ENCODE measurements around the gene TGM3. TPM values are rescaled to one million over a fixed set of nuclear protein-coding genes. Genes with fewer than 3 reads are reported as not detected.

TGM3 gene
- polyA plus RNA-seq, 3 donors, result not detected

DNA sequence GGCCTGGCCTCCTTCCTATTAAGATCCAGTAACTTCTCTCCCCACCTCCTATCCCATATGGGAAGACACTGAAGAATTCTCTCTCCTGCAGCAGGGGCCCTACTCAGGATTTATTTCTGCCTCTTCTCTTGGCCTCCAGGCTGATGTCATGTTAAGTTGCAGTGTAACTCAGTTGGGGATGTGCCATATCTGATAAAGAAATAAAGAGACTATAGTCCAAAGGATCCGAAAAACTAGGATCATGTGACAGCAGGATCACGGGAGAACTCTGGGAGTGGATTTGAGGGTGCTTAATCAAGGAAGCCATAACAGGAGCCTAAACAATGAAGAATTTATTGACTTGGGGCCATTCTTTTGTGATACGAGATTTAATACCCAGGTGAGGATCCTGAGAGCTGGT, 46.4 kb downstream of the TGM3 start:
- DNase-seq, result no peak
- H3K4me2 ChIP-seq (replicated peaks; ENCODE audit: extremely low read depth, low read length, poor library complexity, severe bottlenecking), result no peak overlapping the region
- H3K36me3 ChIP-seq (replicated peaks in 1 of 2; ENCODE audit: control insufficient read depth in 1 of 2, insufficient read depth in 2 of 2, low read length in 2 of 2), result no peaks in the 10 kb centered on the region
- H3K27me3 Mint-ChIP-seq (ENCODE audit: low read depth in 3 of 3), result peaks cover 5 to 18% (median 12%) of the 10 kb centered on the region in 3 donors
- no peak overlapping the region for H2AFZ ChIP-seq (ENCODE audit: insufficient read depth, low read depth, low read length, poor library complexity, severe bottlenecking)
- no peak overlapping the region for H3K9ac ChIP-seq (ENCODE audit: insufficient read depth, low read length, poor library complexity, severe bottlenecking)
- peaks cover 10 to 13% of the 10 kb centered on the region in 2 donors for H3K4me1 ChIP-seq (ENCODE audit: control insufficient read depth in 1 of 2, insufficient read depth in 2 of 2, low read length in 2 of 2)
- H3K27ac ChIP-seq (ENCODE audit: low read depth in 1 of 2, low read length in 2 of 2), result no peak overlapping the region
- H3K4me3 Mint-ChIP-seq, result no peak overlapping the region
- no peaks in the 10 kb centered on the region for H3K36me3 Mint-ChIP-seq
- H3K79me2 ChIP-seq (ENCODE audit: insufficient read depth, low read length), result no peaks in the 10 kb centered on the region
- WGBS (ENCODE audit: insufficient coverage), result 100% methylated on average over 3 of the region's 3 CpGs
- intact Hi-C loops (cut with micrococcal nuclease), result loop anchor here in 1 of 2 donors (10.0 kb wide), 1 partner anchor 57 kb away; no protein-coding TSS in a partner anchor
- H4K20me1 ChIP-seq (ENCODE audit: insufficient read depth, low read length), result no peaks in the 10 kb centered on the region
- no peak overlapping the region for H3K27ac Mint-ChIP-seq
- H3K4me3 ChIP-seq (replicated peaks in 1 of 3; ENCODE audit: low read depth in 2 of 3, low read length in 3 of 3), result no peak overlapping the region
- peaks cover 0 to 2% (median 1%) of the 10 kb centered on the region in 7 donors for H3K9me3 Mint-ChIP-seq
- TF ChIP-seq CTCF (IDR thresholded peaks at IDR 0.05), result no peak
- H3K4me1 Mint-ChIP-seq, result peaks cover 16% of the 10 kb centered on the region
- H3K27me3 ChIP-seq (ENCODE audit: control insufficient read depth in 2 of 2, insufficient read depth in 2 of 2, low read length in 2 of 2), result no peaks in the 10 kb centered on the region
- no peaks in the 10 kb centered on the region for H3K9me3 ChIP-seq (replicated peaks in 1 of 2; ENCODE audit: control insufficient read depth in 1 of 2, insufficient read depth in 1 of 2, low read length in 2 of 2)

GRCh38 chr20:2346188-2346587, 50.4 kb downstream of the TGM3 start:
- H3K9me3 Mint-ChIP-seq, result peaks cover 0 to 8% (median 3%) of the 10 kb centered on the region in 7 donors
- H3K36me3 ChIP-seq (replicated peaks in 1 of 2; ENCODE audit: control insufficient read depth in 1 of 2, insufficient read depth in 2 of 2, low read length in 2 of 2), result no peaks in the 10 kb centered on the region
- no peak for DNase-seq
- no peak overlapping the region for H3K4me3 Mint-ChIP-seq
- peak overlapping the region in 4 of 7 donors; percentile 17 to 58 (median 34) for H3K27ac Mint-ChIP-seq
- H3K27ac ChIP-seq (ENCODE audit: low read depth in 1 of 2, low read length in 2 of 2), result no peak overlapping the region
- H3K9me3 ChIP-seq (replicated peaks in 1 of 2; ENCODE audit: control insufficient read depth in 1 of 2, insufficient read depth in 1 of 2, low read length in 2 of 2), result no peaks in the 10 kb centered on the region
- peaks cover 0 to 3% of the 10 kb centered on the region in 2 donors for H3K27me3 ChIP-seq (ENCODE audit: control insufficient read depth in 2 of 2, insufficient read depth in 2 of 2, low read length in 2 of 2)
- no peaks in the 10 kb centered on the region for H3K79me2 ChIP-seq (ENCODE audit: insufficient read depth, low read length)
- no peaks in the 10 kb centered on the region for H4K20me1 ChIP-seq (ENCODE audit: insufficient read depth, low read length)
- intact Hi-C loops (cut with micrococcal nuclease), result loop anchor here (2.0 to 10.0 kb wide), 5 partner anchors 39 to 139 kb away; no protein-coding TSS in a partner anchor
- TF ChIP-seq CTCF (IDR thresholded peaks at IDR 0.05), result no peak
- WGBS (ENCODE audit: insufficient coverage), result 48% methylated on average over 3 of the region's 3 CpGs
- H3K9ac ChIP-seq (ENCODE audit: insufficient read depth, low read length, poor library complexity, severe bottlenecking), result no peak overlapping the region
- H3K36me3 Mint-ChIP-seq, result no peaks in the 10 kb centered on the region
- peaks cover 0 to 5% of the 10 kb centered on the region in 2 donors for H3K4me1 ChIP-seq (ENCODE audit: control insufficient read depth in 1 of 2, insufficient read depth in 2 of 2, low read length in 2 of 2)
- H3K4me2 ChIP-seq (replicated peaks; ENCODE audit: extremely low read depth, low read length, poor library complexity, severe bottlenecking), result no peak overlapping the region
- H3K4me1 Mint-ChIP-seq, result peaks cover 11% of the 10 kb centered on the region
- no peak overlapping the region for H3K4me3 ChIP-seq (replicated peaks in 1 of 3; ENCODE audit: low read depth in 2 of 3, low read length in 3 of 3)
- no peak overlapping the region for H2AFZ ChIP-seq (ENCODE audit: insufficient read depth, low read depth, low read length, poor library complexity, severe bottlenecking)
- peaks cover 8 to 23% (median 22%) of the 10 kb centered on the region in 3 donors for H3K27me3 Mint-ChIP-seq (ENCODE audit: low read depth in 3 of 3)

Data from CD14-positive monocyte (primary cell).